Caco-2 (cell line): ENCODE data around the gene REC8. TPM values are rescaled to one million over a fixed set of nuclear protein-coding genes. Genes with fewer than 3 reads are reported as not detected.

Source experiments
- BruUV-seq: library from RNA; stranded (reverse); fragments of 400-500 nt; replicated peaks from 2 replicates; lab custom pipeline; 2021; lab: Mats Ljungman, UMichigan
- CTCF ChIA-PET: fragments of 300-600 bp; sonication (Branson Sonifier 250); formaldehyde crosslinking; loops from one replicate; lab custom pipeline; 2022; ENCODE audit warnings: antibody characterized with exemption; lab: Charles Lee
- POLR2A ChIA-PET: fragments of 300-600 bp; sonication (Branson Sonifier 250); formaldehyde crosslinking; loops from one replicate; lab custom pipeline; 2022; ENCODE audit warnings: antibody characterized with exemption; lab: Charles Lee
- DNase-seq, 2 experiments: peaks; one replicate each; pipeline versions ENCODE4 v3.0.0 to v3.0.0-alpha.2; 2020 to 2022
- H3K27me3 ChIP-seq: replicated peaks from 2 replicates; pipeline ENCODE4 v1.6.0; 2011; ENCODE audit warnings: low read length; ENCODE audit not compliant: control insufficient read depth, insufficient read depth
- H3K36me3 ChIP-seq: 2 replicates; pipeline ENCODE4 v1.5.1; 2011; ENCODE audit warnings: low read length; ENCODE audit not compliant: control insufficient read depth, insufficient read depth
- H3K4me1 ChIP-seq: fragments of 250-450 bp; sonication (Bioruptor Pico); 2 replicates; pipeline ENCODE4 v1.5.1; 2020; ENCODE audit warnings: mild to moderate bottlenecking
- H3K4me3 ChIP-seq: 2 replicates; pipeline ENCODE4 v1.5.1; 2011; ENCODE audit warnings: low read depth, mild to moderate bottlenecking, control low read depth, low read length
- H3K9me3 ChIP-seq: fragments of 250-450 bp; sonication (Bioruptor Pico); 2 replicates; pipeline ENCODE4 v1.5.1; 2020; ENCODE audit warnings: mild to moderate bottlenecking, moderate library complexity
- H3K27ac Mint-ChIP-seq: one replicate; pipeline ENCODE4 v1.8.0; 2022; ENCODE audit warnings: mixed read lengths; ENCODE audit not compliant: unreplicated experiment
- H3K27me3 Mint-ChIP-seq: one replicate; pipeline ENCODE4 v1.8.0; 2022; ENCODE audit warnings: mixed read lengths; ENCODE audit not compliant: insufficient read depth, unreplicated experiment
- H3K36me3 Mint-ChIP-seq: one replicate; pipeline ENCODE4 v1.8.0; 2022; ENCODE audit warnings: mild to moderate bottlenecking, mixed read lengths; ENCODE audit not compliant: insufficient read depth, unreplicated experiment
- H3K4me1 Mint-ChIP-seq: one replicate; pipeline ENCODE4 v1.8.0; 2022; ENCODE audit warnings: low read depth, mixed read lengths; ENCODE audit not compliant: unreplicated experiment
- H3K4me3 Mint-ChIP-seq: one replicate; pipeline ENCODE4 v1.8.0; 2022; ENCODE audit warnings: mild to moderate bottlenecking, moderate library complexity, mixed read lengths; ENCODE audit not compliant: unreplicated experiment
- H3K9me3 Mint-ChIP-seq: one replicate; pipeline ENCODE4 v1.8.0; 2022; ENCODE audit warnings: mixed read lengths; ENCODE audit not compliant: unreplicated experiment
- intact Hi-C: fragments of 100-400 bp; cut with micrococcal nuclease; formaldehyde crosslinking; loops from one replicate; pipeline ENCODE4 v1.10.0; 2022; ENCODE audit not compliant: unreplicated experiment
- total RNA-seq: library from RNA; stranded (reverse); gene quantifications from 2 replicates; pipeline ENCODE4 v1.2.3, GENCODE V29; 2022
- TF ChIP-seq, protein P1 (sequence below), 2 experiments: fragments of 200-600 bp in 1 of 2; IDR thresholded peaks; 1 replicate in 1 of 2; 2 replicates in 1 of 2; pipeline versions ENCODE4 v1.5.1 to v1.8.0; 2011 to 2022; ENCODE audit warnings: antibody characterized with exemption in 1 of 2, control low read depth in 1 of 2, inconsistent platforms in 1 of 2, low read depth in 1 of 2, low read length in 1 of 2, mild to moderate bottlenecking in 1 of 2, moderate library complexity in 1 of 2; ENCODE audit not compliant: insufficient read depth in 1 of 2, severe bottlenecking in 1 of 2, unreplicated experiment in 1 of 2

REC8 gene
- total RNA-seq, 1 experiment from 2014 or later: 8.4 TPM

DNA sequence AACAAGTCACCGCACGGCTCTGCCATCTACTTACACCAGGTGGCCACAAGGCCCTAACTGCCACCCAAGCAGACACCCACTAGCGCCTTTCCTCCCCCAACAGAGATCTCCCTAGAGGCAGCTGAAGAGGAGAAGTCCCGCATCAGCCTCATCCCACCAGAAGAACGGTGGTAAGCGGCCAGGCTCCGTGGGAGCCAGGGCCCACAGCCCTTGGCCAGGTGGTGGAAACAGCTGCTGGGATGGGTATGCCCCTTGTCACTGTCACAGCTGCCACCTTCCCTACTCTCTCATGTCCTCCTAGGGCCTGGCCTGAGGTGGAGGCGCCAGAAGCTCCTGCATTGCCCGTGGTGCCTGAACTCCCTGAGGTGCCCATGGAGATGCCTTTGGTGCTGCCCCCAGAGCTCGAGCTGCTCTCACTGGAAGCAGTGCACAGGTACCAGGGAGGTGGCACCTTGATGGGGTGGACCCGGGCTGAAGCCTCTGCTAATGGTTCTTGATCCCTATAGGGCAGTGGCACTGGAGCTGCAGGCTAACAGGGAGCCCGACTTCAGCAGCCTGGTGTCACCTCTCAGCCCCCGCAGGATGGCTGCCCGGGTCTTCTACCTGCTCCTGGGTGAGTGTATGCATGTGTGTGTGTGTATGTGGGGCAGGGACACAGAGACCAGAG lies 7.5 kb downstream of the REC8 start:
- H3K36me3 ChIP-seq: no peaks in the 10 kb centered on the region; the same call in none of the 2 replicates
- no peak for DNase-seq
- H3K4me3 ChIP-seq: no peak overlapping the region
- H3K27me3 ChIP-seq: no peaks in the 10 kb centered on the region
- Mint-ChIP-seq H3K9me3 (no peaks in the 10 kb centered on the region), H3K27me3 (no peaks in the 10 kb centered on the region), H3K36me3 (peaks cover 38% of the 10 kb centered on the region), H3K27ac (no peak overlapping the region), H3K4me3 (no peak overlapping the region), H3K4me1 (no peaks in the 10 kb centered on the region)
- POLR2A ChIA-PET: interaction anchor here (1.0 kb wide), 1 partner anchor 62 kb away, joined by 4 read pairs; no protein-coding TSS in a partner anchor
- CTCF ChIA-PET: no interaction called here
- intact Hi-C loops: no loop called here
- no peaks in the 10 kb centered on the region for H3K4me1 ChIP-seq
- no TSS peak for BruUV-seq
- H3K9me3 ChIP-seq: no peaks in the 10 kb centered on the region
- TF ChIP-seq, protein P1, sequence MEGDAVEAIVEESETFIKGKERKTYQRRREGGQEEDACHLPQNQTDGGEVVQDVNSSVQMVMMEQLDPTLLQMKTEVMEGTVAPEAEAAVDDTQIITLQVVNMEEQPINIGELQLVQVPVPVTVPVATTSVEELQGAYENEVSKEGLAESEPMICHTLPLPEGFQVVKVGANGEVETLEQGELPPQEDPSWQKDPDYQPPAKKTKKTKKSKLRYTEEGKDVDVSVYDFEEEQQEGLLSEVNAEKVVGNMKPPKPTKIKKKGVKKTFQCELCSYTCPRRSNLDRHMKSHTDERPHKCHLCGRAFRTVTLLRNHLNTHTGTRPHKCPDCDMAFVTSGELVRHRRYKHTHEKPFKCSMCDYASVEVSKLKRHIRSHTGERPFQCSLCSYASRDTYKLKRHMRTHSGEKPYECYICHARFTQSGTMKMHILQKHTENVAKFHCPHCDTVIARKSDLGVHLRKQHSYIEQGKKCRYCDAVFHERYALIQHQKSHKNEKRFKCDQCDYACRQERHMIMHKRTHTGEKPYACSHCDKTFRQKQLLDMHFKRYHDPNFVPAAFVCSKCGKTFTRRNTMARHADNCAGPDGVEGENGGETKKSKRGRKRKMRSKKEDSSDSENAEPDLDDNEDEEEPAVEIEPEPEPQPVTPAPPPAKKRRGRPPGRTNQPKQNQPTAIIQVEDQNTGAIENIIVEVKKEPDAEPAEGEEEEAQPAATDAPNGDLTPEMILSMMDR (IDR thresholded peaks at IDR 0.05; ENCODE audit: insufficient read depth in 1 of 2, low read depth in 1 of 2, low read length in 1 of 2, severe bottlenecking in 1 of 2, unreplicated experiment in 1 of 2): no peak

DNA sequence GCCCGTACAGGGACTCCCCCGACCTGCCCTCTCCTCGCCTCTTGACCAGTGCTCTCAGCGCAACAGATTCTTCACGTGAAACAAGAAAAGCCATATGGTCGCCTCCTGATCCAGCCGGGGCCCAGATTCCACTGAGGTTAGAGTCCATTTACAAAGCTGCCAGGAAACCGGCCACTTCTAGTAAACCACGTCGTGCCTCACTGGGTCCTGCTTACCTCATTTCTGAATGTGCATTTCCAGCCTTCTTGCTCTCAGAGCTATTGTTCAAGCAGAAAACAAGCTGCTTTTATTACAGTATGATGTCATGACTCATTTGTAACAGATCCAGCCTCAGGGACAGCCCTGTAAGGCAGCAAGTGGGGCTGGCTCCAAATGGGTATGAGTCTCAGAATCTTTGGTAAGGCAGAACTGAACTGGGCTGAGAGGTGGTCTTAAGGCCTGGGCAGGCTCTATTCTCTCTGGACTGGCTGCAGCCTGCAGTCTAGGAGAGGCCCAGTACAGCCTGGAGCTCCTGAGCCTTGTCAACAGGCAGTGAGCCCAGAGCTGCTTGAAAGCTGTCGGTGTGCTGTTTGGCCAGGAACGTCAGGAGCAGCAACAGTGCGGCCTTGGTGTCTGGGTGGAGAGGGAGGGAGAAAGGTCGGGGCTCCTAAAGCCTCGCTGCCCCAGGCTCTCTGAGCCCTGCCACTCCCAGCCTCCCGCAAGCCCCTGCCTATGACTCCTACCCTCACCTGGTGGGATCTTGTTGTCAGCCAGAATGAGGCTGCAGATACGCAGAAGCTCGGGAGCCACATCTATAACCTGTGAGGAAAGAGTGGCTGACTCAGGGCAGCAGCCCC lies 8.3 kb downstream of the REC8 start:
- intact Hi-C loops: no loop called here
- H3K27ac Mint-ChIP-seq: no peak overlapping the region
- no peaks in the 10 kb centered on the region for H3K9me3 Mint-ChIP-seq
- H3K4me1 Mint-ChIP-seq: no peaks in the 10 kb centered on the region
- no peaks in the 10 kb centered on the region; the same call in none of the 2 replicates for H3K36me3 ChIP-seq
- H3K27me3 Mint-ChIP-seq: no peaks in the 10 kb centered on the region
- peaks cover 44% of the 10 kb centered on the region for H3K36me3 Mint-ChIP-seq
- no peak overlapping the region for H3K4me3 Mint-ChIP-seq
- ChIA-PET POLR2A (interaction anchor here (0.5 kb wide), 1 partner anchor 44 kb away, joined by 4 read pairs; the partner anchor contains the start of gene PSME1), CTCF (no interaction called here)
- BruUV-seq: no TSS peak
- no peak for DNase-seq
- H3K9me3 ChIP-seq: no peaks in the 10 kb centered on the region
- no peaks in the 10 kb centered on the region for H3K4me1 ChIP-seq
- H3K27me3 ChIP-seq: no peaks in the 10 kb centered on the region
- H3K4me3 ChIP-seq: no peak overlapping the region
- TF ChIP-seq, protein P1 (IDR thresholded peaks at IDR 0.05; ENCODE audit: insufficient read depth in 1 of 2, low read depth in 1 of 2, low read length in 1 of 2, severe bottlenecking in 1 of 2, unreplicated experiment in 1 of 2): no peak

DNA sequence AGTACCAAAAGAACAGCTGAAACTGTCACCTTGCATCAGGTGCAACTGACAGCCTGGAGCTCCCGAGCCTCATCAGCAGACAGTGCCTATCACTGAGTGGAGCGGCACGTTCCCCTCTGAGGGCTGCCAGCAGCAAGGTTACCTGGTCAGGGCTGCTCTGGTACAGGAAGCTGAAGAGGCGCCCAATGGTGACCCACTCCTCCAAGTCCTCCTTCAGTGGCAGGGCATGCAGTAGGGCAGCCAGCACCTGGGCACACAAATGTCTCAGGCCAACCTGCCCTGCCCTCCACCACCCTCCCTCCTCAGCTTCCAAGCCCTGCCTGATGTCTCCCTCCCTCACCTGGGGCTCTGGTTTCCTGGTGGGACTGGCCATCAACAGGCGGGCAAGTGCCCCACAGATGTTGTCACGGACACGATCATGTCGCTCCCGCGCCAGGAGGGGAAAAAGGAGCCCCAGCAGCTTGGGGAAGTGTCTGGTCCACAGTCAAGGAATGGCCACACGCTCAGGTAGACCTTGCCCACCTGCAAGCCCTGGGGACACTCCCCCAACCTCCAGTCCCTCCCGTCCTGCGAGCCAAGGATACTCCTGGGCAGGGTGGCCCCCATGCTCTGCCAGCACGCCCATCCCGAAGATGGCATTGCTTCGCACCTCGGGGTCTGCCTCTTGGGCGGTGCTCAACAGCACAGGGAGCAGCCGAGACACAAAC lies 9.6 kb downstream of the REC8 start:
- TF ChIP-seq, protein P1 (IDR thresholded peaks at IDR 0.05; ENCODE audit: insufficient read depth in 1 of 2, low read depth in 1 of 2, low read length in 1 of 2, severe bottlenecking in 1 of 2, unreplicated experiment in 1 of 2): no peak
- Histone ChIP-seq H3K9me3 (no peaks in the 10 kb centered on the region), H3K27me3 (no peaks in the 10 kb centered on the region), H3K36me3 (peaks cover 3% of the 10 kb centered on the region), H3K4me3 (no peak overlapping the region), H3K4me1 (no peaks in the 10 kb centered on the region)
- DNase-seq: no peak
- no peaks in the 10 kb centered on the region for H3K4me1 Mint-ChIP-seq
- H3K36me3 Mint-ChIP-seq: peaks cover 58% of the 10 kb centered on the region
- intact Hi-C loops: no loop called here
- ChIA-PET CTCF (no interaction called here), POLR2A (no interaction called here)
- BruUV-seq: no TSS peak
- H3K27me3 Mint-ChIP-seq: no peaks in the 10 kb centered on the region
- no peaks in the 10 kb centered on the region for H3K9me3 Mint-ChIP-seq
- no peak overlapping the region for H3K4me3 Mint-ChIP-seq
- H3K27ac Mint-ChIP-seq: no peak overlapping the region
